OCI-LY3 (cell line): ENCODE measurements around the gene PRCP.

Source experiments
- EZH2phosphoT487 ChIP-seq: fragments of 200-600 bp; shearing (Covaris generic); IDR thresholded peaks from 2 replicates; pipeline ENCODE4 v1.6.1; 2018; ENCODE audit warnings: antibody characterized with exemption, mixed run types, low read depth
- TF ChIP-seq, protein P1 (sequence below): fragments of 200-600, 300-600 bp; sonication (generic); IDR thresholded peaks from 2 replicates; pipeline ENCODE4 v1.5.1; 2014; ENCODE audit warnings: antibody characterized with exemption, low read length, low read depth

DNA sequence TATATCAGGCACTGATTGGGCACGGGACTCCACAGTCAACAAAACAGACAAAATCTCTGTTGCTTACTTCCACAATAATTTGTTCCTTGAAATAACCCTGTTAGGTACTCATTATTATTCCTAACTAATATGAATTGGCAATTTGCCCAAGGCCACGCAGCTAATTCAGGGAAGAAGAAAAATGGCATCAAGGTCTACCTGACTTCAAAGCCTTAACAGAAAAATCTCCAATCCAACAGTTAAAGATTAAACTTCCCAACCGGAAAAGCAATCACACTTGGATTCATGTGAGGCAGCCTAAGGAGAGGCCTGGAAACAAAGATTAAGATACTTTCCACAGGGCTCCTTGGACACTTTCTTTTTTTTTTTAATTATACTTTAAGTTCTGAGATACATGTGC is 68.9 kb downstream of the PRCP start:
- TF ChIP-seq EZH2phosphoT487 = no peak
- TF ChIP-seq, protein P1, sequence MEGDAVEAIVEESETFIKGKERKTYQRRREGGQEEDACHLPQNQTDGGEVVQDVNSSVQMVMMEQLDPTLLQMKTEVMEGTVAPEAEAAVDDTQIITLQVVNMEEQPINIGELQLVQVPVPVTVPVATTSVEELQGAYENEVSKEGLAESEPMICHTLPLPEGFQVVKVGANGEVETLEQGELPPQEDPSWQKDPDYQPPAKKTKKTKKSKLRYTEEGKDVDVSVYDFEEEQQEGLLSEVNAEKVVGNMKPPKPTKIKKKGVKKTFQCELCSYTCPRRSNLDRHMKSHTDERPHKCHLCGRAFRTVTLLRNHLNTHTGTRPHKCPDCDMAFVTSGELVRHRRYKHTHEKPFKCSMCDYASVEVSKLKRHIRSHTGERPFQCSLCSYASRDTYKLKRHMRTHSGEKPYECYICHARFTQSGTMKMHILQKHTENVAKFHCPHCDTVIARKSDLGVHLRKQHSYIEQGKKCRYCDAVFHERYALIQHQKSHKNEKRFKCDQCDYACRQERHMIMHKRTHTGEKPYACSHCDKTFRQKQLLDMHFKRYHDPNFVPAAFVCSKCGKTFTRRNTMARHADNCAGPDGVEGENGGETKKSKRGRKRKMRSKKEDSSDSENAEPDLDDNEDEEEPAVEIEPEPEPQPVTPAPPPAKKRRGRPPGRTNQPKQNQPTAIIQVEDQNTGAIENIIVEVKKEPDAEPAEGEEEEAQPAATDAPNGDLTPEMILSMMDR = no peak
